HL-60/S4 treated with retinoic acid at 250 ng/mL for 4 days and 3 days (cell line): ENCODE results near the gene ABL2.
"Not testable (repeated sequence)": the region's sequence is repeated elsewhere in the genome, so short reads cannot be mapped to it uniquely, and the experiment has no call there.

Source experiments
- in situ Hi-C: fragments of 300-500 bp; cut with MboI; formaldehyde crosslinking; loops from 2 replicates; pipeline ENCODE4 v1.7.0; 2022; ENCODE audit warnings: low sequenced_read_pairs

The ABL2 gene

GRCh38 chr1:179137617-179138255 lies 91.7 kb downstream of the ABL2 start:
- in situ Hi-C loops, result no loop called here

DNA sequence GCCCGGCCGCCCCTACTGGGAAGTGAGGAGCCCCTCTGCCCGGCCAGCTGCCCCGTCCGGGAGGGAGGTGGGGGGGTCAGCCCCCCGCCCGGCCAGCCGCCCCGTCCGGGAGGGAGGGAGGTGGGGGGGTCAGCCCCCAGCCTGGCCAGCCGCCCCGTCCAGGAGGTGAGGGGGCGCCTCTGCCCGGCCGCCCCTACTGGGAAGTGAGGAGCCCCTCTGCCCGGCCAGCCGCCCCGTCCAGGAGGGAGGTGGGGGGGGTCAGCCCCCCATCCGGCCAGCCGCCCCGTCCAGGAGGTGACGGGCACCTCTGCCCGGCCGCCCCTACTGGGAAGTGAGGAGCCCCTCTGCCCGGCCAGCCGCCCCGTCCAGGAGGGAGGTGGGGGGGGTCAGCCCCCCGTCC lies 93.8 kb downstream of the ABL2 start:
- in situ Hi-C loops, result not testable (repeated sequence)

DNA sequence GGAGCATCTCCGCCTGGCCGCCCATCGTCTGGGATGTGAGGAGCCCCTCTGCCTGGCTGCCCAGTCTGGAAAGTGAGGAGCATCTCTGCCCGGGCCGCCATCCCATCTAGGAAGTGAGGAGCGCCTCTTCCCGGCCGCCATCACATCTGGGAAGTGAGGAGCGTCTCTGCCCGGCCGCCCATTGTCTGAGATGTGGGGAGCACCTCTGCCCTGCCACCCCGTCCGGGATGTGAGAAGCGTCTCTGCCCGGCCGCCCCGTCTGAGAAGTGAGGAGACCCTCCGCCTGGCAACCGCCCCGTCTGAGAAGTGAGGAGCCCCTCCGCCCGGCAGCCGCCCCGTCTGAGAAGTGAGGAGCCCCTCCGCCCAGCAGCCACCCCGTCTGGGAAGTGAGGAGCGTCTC lies 94.3 kb downstream of the ABL2 start:
- in situ Hi-C loops, result not testable (repeated sequence)

DNA sequence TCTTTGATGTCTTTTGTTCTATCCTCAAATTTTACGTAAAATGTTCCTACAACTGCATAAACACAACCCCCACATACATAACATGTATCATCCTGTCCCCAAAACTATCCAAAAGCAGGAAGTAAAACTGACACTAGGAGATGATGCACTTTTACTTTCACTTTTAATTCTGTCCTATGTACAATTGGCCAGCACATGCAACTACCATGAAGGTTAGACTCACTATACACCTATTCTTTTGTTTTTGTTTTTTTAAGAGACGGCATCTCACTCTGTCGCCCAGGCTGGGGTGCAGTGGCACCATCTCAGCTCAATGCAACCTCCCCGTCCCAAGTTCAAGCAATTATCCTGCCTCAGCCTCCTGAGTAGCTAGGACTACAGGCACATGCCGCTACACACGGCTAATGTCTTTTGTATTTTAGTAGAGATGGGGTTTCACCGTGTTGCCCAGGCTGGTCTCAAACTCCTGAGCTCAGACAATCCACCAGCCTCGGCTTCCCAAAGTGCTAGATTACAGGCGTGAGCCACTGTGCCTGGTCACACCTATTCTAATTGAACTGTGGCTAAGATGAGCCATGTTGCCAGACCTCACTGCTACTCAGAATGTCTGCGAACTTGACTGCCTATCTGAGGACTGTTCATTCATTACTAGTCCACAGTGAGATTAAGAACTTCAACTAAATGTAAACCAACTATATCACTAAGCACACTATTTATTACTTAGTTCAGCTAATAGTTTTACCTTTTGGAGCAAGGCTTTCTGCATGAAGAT lies 99.6 kb downstream of the ABL2 start:
- in situ Hi-C loops, result no loop called here

DNA sequence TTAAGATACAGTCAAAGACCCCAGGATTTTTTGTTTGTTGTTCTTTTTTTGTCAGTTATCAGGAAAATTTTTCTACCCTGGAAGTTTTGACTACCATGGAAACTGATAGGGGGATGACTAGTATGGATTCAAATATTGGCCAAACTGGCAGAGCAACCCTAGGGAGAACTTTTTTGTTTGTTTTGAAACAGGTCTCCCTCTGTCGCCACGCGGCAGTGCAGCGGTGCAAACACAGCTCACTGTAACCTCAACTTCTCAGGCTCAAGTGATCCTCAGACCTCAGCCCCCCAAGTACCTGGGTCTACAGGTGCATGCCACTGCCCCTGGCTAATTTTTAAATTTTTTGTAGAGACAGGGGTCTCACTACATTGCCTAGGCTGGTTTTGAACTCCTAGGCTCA lies 101.0 kb downstream of the ABL2 start:
- in situ Hi-C loops, result no loop called here

DNA sequence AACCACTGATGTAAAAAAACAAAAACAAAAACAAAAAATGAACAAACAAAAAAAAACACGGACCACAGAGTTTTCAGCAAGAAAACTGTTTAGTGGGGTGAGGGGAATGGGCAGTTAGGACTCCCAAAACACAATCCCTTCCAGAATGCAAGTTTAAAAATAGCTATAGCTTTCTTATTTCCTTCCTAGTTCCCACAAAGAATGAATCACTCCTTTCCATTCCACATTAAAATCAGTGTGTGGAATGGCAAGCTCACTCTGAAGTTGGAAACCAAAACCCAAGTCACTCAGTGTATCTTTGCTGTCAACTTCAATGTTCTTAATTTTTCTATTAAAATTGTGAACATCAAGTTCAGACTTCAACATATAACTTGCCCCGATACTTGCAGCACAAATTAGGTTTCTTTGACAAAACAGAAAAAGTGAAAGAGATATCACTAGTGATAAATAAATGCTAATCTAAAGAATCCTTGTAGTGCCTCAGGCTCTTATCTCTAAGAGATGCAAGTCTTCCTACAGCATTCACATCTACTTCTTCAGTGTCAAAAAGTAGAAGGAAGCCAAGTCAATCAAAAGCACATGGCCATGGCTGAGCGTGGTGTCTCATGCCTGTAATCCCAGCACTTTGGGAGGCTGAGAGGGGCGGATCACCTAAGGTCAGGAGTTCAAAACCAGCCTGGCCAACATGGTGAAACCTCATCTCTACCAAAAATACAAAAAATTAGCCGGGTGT lies 102.1 kb downstream of the ABL2 start:
- in situ Hi-C loops, result no loop called here

- in situ Hi-C loops, result no loop called here
Measured at GRCh38 chr1:179126338-179127060, 103.0 kb downstream of the ABL2 start.

DNA sequence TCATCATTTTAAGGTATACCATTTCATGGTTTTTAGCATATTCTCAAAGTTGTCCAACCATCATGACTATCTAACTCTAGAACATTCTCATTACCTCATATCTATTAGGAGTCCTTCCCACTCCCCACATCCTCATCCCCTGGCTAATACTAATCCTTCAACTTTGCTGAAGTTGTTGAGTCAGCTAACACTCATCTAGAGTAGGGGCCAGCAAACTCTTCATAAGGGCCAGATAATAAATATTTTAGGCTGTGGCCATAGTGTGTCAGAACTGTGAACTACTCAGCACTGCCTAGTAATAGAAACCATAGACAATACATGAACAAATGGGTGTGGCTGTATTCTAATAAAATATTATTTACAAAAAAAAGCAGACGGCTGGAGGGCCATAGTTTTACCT lies 104.6 kb downstream of the ABL2 start:
- in situ Hi-C loops, result no loop called here

GRCh38 chr1:179121159-179121938 lies 108.1 kb downstream of the ABL2 start:
- in situ Hi-C loops, result no loop called here

GRCh38 chr1:179120736-179121135 lies 108.7 kb downstream of the ABL2 start:
- in situ Hi-C loops, result no loop called here

GRCh38 chr1:179119513-179119912 lies 110.0 kb downstream of the ABL2 start:
- in situ Hi-C loops, result no loop called here

GRCh38 chr1:179115181-179115580 lies 114.3 kb downstream of the ABL2 start:
- in situ Hi-C loops, result no loop called here

- in situ Hi-C loops, result no loop called here
Measured at GRCh38 chr1:179108644-179109043, 120.8 kb downstream of the ABL2 start.

DNA sequence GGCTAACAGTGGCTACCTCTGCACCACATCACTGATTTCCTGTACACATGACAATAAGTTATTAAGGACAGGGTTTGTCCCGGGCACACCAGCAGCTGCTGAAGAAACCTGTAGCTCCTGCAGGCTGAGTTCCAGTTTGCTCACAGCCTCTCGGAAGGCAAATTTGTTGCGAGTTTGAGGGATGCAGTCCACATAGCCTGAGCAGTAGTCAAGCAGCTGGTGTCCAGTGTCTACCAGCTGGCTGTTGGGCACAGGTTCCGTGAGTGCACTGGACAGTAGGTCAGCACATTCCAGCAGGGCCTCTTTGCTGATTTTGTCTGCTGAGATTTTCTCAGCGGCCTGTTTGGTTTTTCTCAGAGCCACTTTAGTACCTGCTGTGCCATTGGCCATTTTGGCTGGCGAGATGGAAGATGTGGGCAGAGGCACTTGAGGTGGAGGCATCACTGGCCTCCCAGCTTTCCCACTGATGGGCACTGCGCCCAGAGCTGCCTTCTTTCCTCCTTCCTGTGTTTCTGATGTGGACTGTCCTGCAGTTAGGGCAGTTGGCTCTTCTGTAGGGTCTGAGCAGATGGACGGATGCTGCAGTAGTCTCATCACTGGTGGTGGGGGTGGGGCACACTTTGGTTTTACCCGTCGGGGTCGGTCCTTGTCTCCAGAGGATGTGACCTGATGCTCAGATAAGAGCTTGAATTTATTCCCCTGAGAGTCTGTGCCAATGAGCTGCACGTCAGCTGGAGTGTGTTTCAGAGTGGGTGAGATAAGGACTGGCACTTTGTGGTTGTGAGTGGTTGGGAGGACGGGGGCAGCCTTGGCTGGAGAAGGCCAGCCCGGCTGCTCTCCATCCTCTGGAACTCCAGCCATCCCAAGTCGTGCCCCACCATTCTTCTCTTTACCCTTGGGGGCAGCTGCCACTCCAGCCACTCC lies 121.5 kb downstream of the ABL2 start:
- in situ Hi-C loops, result no loop called here

- in situ Hi-C loops, result no loop called here
Measured at GRCh38 chr1:179105393-179105792, 124.1 kb downstream of the ABL2 start.

GRCh38 chr1:179104611-179105250 lies 124.7 kb downstream of the ABL2 start:
- in situ Hi-C loops, result no loop called here

- in situ Hi-C loops, result no loop called here
Measured at GRCh38 chr1:179103999-179104398, 125.5 kb downstream of the ABL2 start.

DNA sequence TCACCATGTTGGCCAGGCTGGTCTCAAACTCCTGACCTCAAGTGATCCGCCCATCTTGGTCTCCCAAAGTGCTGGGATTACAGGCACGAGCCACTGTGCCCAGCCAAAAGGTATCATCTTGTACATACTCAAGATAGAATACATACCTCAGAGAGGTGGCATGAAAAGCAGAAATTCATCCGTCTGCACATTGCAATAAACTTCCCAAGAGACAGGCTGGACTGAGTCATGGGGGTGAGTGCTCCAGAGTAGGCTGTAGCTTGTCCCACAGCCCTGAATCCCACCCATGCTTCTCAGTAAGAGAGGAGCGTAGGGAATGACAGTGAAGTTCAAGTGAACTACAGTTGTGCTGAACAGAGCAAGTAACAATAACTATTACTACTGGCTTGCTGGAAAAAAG lies 127.9 kb downstream of the ABL2 start:
- in situ Hi-C loops, result no loop called here

DNA sequence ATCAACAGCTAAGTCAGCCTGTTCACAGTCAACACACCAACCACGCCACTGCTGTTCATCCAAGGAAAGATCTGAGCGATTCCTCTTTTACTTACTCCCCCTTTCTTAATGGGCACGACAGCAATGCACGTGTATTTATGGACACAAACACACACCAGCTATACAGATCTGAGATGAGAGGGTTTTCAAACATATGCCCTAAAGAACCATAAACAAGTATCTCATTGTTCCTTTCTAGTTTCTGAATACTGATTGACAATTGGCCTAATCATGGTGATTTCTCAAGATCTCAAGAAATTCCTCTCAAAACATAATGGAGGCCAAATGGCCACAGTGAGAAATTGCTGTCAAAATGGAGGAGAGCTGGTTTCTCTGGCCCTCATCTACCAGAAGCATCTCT lies 129.6 kb downstream of the ABL2 start:
- in situ Hi-C loops, result no loop called here
